HCT116 (cell line): Measurements from ENCODE around the gene ABTB2.

Source experiments
- EZH2phosphoT487 ChIP-seq: fragments of 200-600 bp; IDR thresholded peaks from 2 replicates; pipeline ENCODE4 v1.6.1; 2018; ENCODE audit warnings: antibody characterized with exemption, borderline replicate concordance
- JUND ChIP-seq: IDR thresholded peaks from 2 replicates; pipeline ENCODE4 v1.6.1; 2012
- POLR2A ChIP-seq: IDR thresholded peaks from 2 replicates; pipeline ENCODE4 v1.7.0; 2011; ENCODE audit warnings: borderline replicate concordance; ENCODE audit not compliant: insufficient read depth, insufficient read length; ENCODE audit errors: extremely low read depth
- POLR2AphosphoS5 ChIP-seq: IDR thresholded peaks from 2 replicates; pipeline ENCODE4 v1.6.1; 2011; ENCODE audit warnings: mild to moderate bottlenecking, low read depth, low read length, moderate library complexity
- YY1 ChIP-seq: IDR thresholded peaks from 2 replicates; pipeline ENCODE4 v1.6.1; 2011; ENCODE audit warnings: low read length, low read depth, moderate library complexity, mild to moderate bottlenecking; ENCODE audit not compliant: insufficient replicate concordance; ENCODE audit errors: extremely low read depth
- ZFX ChIP-seq: fragments of 450-650 bp; IDR thresholded peaks from 2 replicates; pipeline ENCODE4 v1.6.1; 2017
- ZNF274 ChIP-seq: fragments of 200-500 bp; sonication (Bioruptor generic); IDR thresholded peaks from 2 replicates; pipeline ENCODE4 v1.6.1; 2014; ENCODE audit warnings: mild to moderate bottlenecking, low read depth, low read length, inconsistent platforms
- TF ChIP-seq, protein P1 (sequence below): IDR thresholded peaks from 2 replicates; pipeline ENCODE4 v1.6.1; 2012; ENCODE audit warnings: low read depth
- TF ChIP-seq, protein P2 (sequence below), 3 experiments: fragments of 200-600 bp in 1 of 3; sonication (generic) in 1 of 3; IDR thresholded peaks in 2 of 3; conservative IDR thresholded peaks in 1 of 3; 2 replicates each; pipeline ENCODE4 v1.5.1; 2012 to 2017; ENCODE audit warnings: low read depth in 2 of 3, low read length in 2 of 3, antibody characterized with exemption in 1 of 3, borderline replicate concordance in 1 of 3, control low read depth in 1 of 3, mild to moderate bottlenecking in 1 of 3, mixed read lengths in 1 of 3, mixed run types in 1 of 3, moderate library complexity in 1 of 3; ENCODE audit not compliant: insufficient read depth in 1 of 3
- TF ChIP-seq, protein P3 (sequence below): IDR thresholded peaks from 2 replicates; pipeline ENCODE4 v1.6.1; 2011; ENCODE audit warnings: mild to moderate bottlenecking, low read length, moderate library complexity; ENCODE audit not compliant: insufficient replicate concordance; ENCODE audit errors: extremely low read depth
- TF ChIP-seq, protein P4 (sequence below): IDR thresholded peaks from 2 replicates; pipeline ENCODE4 v1.6.1; 2012

DNA sequence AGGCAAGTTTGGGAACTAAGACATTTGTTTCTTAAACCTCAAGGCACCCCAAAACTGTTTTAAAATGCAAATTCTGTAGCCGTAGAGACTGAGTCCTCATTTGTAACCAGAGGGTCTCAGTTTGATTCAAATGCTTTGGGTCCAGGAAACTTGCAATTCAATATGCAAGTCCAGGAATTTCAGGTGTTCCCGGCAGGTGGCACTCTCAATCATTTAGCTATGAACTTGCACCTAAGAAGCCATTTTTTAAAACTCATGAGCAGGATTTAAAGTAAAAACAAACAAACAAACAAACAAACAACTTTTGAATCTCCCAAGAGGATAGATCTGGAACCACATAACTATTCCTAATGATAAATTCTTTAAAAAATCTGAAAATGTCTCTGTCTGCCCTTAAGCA, 8.7 kb upstream of the ABTB2 start:
- TF ChIP-seq, protein P1, sequence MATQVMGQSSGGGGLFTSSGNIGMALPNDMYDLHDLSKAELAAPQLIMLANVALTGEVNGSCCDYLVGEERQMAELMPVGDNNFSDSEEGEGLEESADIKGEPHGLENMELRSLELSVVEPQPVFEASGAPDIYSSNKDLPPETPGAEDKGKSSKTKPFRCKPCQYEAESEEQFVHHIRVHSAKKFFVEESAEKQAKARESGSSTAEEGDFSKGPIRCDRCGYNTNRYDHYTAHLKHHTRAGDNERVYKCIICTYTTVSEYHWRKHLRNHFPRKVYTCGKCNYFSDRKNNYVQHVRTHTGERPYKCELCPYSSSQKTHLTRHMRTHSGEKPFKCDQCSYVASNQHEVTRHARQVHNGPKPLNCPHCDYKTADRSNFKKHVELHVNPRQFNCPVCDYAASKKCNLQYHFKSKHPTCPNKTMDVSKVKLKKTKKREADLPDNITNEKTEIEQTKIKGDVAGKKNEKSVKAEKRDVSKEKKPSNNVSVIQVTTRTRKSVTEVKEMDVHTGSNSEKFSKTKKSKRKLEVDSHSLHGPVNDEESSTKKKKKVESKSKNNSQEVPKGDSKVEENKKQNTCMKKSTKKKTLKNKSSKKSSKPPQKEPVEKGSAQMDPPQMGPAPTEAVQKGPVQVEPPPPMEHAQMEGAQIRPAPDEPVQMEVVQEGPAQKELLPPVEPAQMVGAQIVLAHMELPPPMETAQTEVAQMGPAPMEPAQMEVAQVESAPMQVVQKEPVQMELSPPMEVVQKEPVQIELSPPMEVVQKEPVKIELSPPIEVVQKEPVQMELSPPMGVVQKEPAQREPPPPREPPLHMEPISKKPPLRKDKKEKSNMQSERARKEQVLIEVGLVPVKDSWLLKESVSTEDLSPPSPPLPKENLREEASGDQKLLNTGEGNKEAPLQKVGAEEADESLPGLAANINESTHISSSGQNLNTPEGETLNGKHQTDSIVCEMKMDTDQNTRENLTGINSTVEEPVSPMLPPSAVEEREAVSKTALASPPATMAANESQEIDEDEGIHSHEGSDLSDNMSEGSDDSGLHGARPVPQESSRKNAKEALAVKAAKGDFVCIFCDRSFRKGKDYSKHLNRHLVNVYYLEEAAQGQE = no peak
- TF ChIP-seq JUND (no peak), YY1 (peak; percentile 60), ZNF274 (no peak), ZFX (no peak), POLR2AphosphoS5 (no peak), EZH2phosphoT487 (no peak), POLR2A (no peak)
- TF ChIP-seq, protein P2, sequence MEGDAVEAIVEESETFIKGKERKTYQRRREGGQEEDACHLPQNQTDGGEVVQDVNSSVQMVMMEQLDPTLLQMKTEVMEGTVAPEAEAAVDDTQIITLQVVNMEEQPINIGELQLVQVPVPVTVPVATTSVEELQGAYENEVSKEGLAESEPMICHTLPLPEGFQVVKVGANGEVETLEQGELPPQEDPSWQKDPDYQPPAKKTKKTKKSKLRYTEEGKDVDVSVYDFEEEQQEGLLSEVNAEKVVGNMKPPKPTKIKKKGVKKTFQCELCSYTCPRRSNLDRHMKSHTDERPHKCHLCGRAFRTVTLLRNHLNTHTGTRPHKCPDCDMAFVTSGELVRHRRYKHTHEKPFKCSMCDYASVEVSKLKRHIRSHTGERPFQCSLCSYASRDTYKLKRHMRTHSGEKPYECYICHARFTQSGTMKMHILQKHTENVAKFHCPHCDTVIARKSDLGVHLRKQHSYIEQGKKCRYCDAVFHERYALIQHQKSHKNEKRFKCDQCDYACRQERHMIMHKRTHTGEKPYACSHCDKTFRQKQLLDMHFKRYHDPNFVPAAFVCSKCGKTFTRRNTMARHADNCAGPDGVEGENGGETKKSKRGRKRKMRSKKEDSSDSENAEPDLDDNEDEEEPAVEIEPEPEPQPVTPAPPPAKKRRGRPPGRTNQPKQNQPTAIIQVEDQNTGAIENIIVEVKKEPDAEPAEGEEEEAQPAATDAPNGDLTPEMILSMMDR (IDR thresholded peaks at IDR 0.05 in 2 of 3, conservative IDR thresholded peaks at IDR 0.05 in 1 of 3; ENCODE audit: borderline replicate concordance in 1 of 3, insufficient read depth in 1 of 3, low read depth in 2 of 3, low read length in 2 of 3) = peak; percentile 70 to 89 (median 80)
- TF ChIP-seq, protein P3, sequence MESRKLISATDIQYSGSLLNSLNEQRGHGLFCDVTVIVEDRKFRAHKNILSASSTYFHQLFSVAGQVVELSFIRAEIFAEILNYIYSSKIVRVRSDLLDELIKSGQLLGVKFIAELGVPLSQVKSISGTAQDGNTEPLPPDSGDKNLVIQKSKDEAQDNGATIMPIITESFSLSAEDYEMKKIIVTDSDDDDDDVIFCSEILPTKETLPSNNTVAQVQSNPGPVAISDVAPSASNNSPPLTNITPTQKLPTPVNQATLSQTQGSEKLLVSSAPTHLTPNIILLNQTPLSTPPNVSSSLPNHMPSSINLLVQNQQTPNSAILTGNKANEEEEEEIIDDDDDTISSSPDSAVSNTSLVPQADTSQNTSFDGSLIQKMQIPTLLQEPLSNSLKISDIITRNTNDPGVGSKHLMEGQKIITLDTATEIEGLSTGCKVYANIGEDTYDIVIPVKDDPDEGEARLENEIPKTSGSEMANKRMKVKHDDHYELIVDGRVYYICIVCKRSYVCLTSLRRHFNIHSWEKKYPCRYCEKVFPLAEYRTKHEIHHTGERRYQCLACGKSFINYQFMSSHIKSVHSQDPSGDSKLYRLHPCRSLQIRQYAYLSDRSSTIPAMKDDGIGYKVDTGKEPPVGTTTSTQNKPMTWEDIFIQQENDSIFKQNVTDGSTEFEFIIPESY = no peak
- TF ChIP-seq, protein P4, sequence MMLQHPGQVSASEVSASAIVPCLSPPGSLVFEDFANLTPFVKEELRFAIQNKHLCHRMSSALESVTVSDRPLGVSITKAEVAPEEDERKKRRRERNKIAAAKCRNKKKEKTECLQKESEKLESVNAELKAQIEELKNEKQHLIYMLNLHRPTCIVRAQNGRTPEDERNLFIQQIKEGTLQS = no peak
